GM23338 (cell line): ENCODE results near the gene TTLL9. TPM values are rescaled to one million over a fixed set of nuclear protein-coding genes. Genes with fewer than 3 reads are reported as not detected.
A peak's percentile ranks its signal among the peaks of the same experiment; 100 is the strongest.

Experiments used
- ATAC-seq: fragments of 200-7000 bp; cut with Tn5 transposase; 3 replicates; pipeline ENCODE4 v1.9.1; 2020
- DNase-seq: peaks from one replicate; pipeline ENCODE4 v3.0.0-alpha.2; 2015; ENCODE audit warnings: low spot score
- H2AFZ ChIP-seq: fragments of 200-600 bp; sonication (generic); 2 replicates; pipeline ENCODE4 v1.8.0; 2016; ENCODE audit warnings: antibody characterized with exemption, mild to moderate bottlenecking, moderate library complexity
- H3F3A ChIP-seq: fragments of 200-600 bp; sonication (generic); replicated peaks from 2 replicates; pipeline ENCODE4 v1.8.0; 2017; ENCODE audit warnings: antibody characterized with exemption, mixed run types, low read depth
- H3K27ac ChIP-seq: fragments of 200-600 bp; sonication (generic); 2 replicates; pipeline ENCODE4 v1.6.1; 2016; ENCODE audit warnings: low read depth
- H3K27me3 ChIP-seq: fragments of 200-600 bp; sonication (generic); 2 replicates; pipeline ENCODE4 v1.8.0; 2016; ENCODE audit warnings: mild to moderate bottlenecking, mixed run types, moderate library complexity; ENCODE audit not compliant: insufficient read depth
- H3K36me3 ChIP-seq: fragments of 200-600 bp; sonication (generic); 2 replicates; pipeline ENCODE4 v1.8.0; 2016; ENCODE audit warnings: mild to moderate bottlenecking; ENCODE audit not compliant: insufficient read depth
- H3K4me1 ChIP-seq: fragments of 200-600 bp; sonication (generic); 2 replicates; pipeline ENCODE4 v1.8.0; 2016; ENCODE audit warnings: mild to moderate bottlenecking, moderate library complexity; ENCODE audit not compliant: insufficient read depth
- H3K4me2 ChIP-seq: fragments of 200-600 bp; sonication (generic); 2 replicates; pipeline ENCODE4 v1.7.1; 2017; ENCODE audit warnings: mixed run types
- H3K4me3 ChIP-seq: fragments of 200-600 bp; sonication (generic); 2 replicates; pipeline ENCODE4 v1.6.1; 2016; ENCODE audit warnings: mixed run types
- H3K79me2 ChIP-seq: fragments of 200-600 bp; sonication (generic); replicated peaks from 2 replicates; pipeline ENCODE4 v1.8.0; 2017; ENCODE audit warnings: mild to moderate bottlenecking; ENCODE audit not compliant: insufficient read depth
- H3K9me2 ChIP-seq: fragments of 200-600 bp; sonication (generic); 2 replicates; pipeline ENCODE4 v1.8.0; 2017; ENCODE audit not compliant: insufficient read depth
- H4K20me1 ChIP-seq: fragments of 200-600 bp; sonication (generic); replicated peaks from 2 replicates; pipeline ENCODE4 v1.8.0; 2017; ENCODE audit warnings: mild to moderate bottlenecking; ENCODE audit not compliant: insufficient read depth
- H3K27ac Mint-ChIP-seq: 2 replicates; pipeline ENCODE4 v1.8.0; 2020; ENCODE audit warnings: inconsistent platforms, mild to moderate bottlenecking, moderate library complexity, mixed read lengths
- H3K27me3 Mint-ChIP-seq: 3 replicates; pipeline ENCODE4 v1.8.0; 2022; ENCODE audit warnings: low read depth, mild to moderate bottlenecking, moderate library complexity, mixed read lengths, inconsistent platforms; ENCODE audit not compliant: insufficient read depth, poor library complexity
- H3K36me3 Mint-ChIP-seq: 3 replicates; pipeline ENCODE4 v1.8.0; 2021; ENCODE audit warnings: low read depth, mild to moderate bottlenecking, inconsistent platforms, moderate library complexity, mixed read lengths
- H3K4me1 Mint-ChIP-seq: 3 replicates; pipeline ENCODE4 v1.8.0; 2020; ENCODE audit warnings: mild to moderate bottlenecking, inconsistent platforms, mixed read lengths
- H3K4me3 Mint-ChIP-seq: 3 replicates; pipeline ENCODE4 v1.8.0; 2021; ENCODE audit warnings: moderate library complexity, mild to moderate bottlenecking, inconsistent platforms, mixed read lengths
- H3K9me3 Mint-ChIP-seq: 3 replicates; pipeline ENCODE4 v1.8.0; 2020; ENCODE audit warnings: moderate library complexity, mild to moderate bottlenecking, inconsistent platforms, mixed read lengths
- EZH2 ChIP-seq: fragments of 200-600 bp; sonication (generic); IDR thresholded peaks from one replicate; pipeline ENCODE4 v1.8.0; 2017; ENCODE audit warnings: antibody characterized with exemption, mild to moderate bottlenecking, low read depth; ENCODE audit not compliant: unreplicated experiment
- EZH2phosphoT487 ChIP-seq: fragments of 200-600 bp; sonication (generic); IDR thresholded peaks from one replicate; pipeline ENCODE4 v1.8.1; 2018; ENCODE audit warnings: antibody characterized with exemption; ENCODE audit not compliant: unreplicated experiment
- JUNB ChIP-seq: IDR thresholded peaks from one replicate; pipeline ENCODE4 v1.6.1; 2016; ENCODE audit warnings: antibody characterized with exemption; ENCODE audit not compliant: unreplicated experiment
- NANOG ChIP-seq: IDR thresholded peaks from 2 replicates; pipeline ENCODE4 v1.6.1; 2016; ENCODE audit warnings: antibody characterized with exemption, borderline replicate concordance
- POLR2AphosphoS5 ChIP-seq: IDR thresholded peaks from 2 replicates; pipeline ENCODE4 v1.6.1; 2016; ENCODE audit warnings: antibody characterized with exemption, low read depth
- ZNF331 ChIP-seq: fragments of 250-450 bp; sonication (Bioruptor Pico); IDR thresholded peaks from 2 replicates; pipeline ENCODE4 v1.5.0; 2020; ENCODE audit warnings: low read depth, mild to moderate bottlenecking, moderate library complexity
- polyA plus RNA-seq: library from polyadenylated mRNA; unstranded; fragments of >200 nt; fragmentation: Nextera tagmentation; extraction: Ambion mirVana; gene quantifications from 2 replicates; pipeline ENCODE4 v1.2.1, GENCODE V29; 2016
- total RNA-seq: library from RNA; depleted of rRNA; stranded (reverse); fragments of >200 nt; shearing (Covaris generic); gene quantifications from 2 replicates; pipeline ENCODE4 v1.2.3, GENCODE V29; 2014
- TF ChIP-seq, protein P1 (sequence below), 2 experiments: fragments of 200-600 bp in 1 of 2; sonication (generic) in 1 of 2; conservative IDR thresholded peaks; 2 replicates each; pipeline versions ENCODE4 v1.5.1 to v1.6.1; 2016 to 2017; ENCODE audit warnings: antibody characterized with exemption in 2 of 2, low read depth in 2 of 2, mild to moderate bottlenecking in 2 of 2, moderate library complexity in 1 of 2
- TF ChIP-seq, protein P2 (sequence below): fragments of 250-450 bp; sonication (Bioruptor Pico); IDR thresholded peaks from 2 replicates; pipeline ENCODE4 v1.5.0; 2020; ENCODE audit warnings: mild to moderate bottlenecking, moderate library complexity

Gene TTLL9
- total and polyA plus RNA-seq, 2 experiments from 2014 or later: not detected

DNA sequence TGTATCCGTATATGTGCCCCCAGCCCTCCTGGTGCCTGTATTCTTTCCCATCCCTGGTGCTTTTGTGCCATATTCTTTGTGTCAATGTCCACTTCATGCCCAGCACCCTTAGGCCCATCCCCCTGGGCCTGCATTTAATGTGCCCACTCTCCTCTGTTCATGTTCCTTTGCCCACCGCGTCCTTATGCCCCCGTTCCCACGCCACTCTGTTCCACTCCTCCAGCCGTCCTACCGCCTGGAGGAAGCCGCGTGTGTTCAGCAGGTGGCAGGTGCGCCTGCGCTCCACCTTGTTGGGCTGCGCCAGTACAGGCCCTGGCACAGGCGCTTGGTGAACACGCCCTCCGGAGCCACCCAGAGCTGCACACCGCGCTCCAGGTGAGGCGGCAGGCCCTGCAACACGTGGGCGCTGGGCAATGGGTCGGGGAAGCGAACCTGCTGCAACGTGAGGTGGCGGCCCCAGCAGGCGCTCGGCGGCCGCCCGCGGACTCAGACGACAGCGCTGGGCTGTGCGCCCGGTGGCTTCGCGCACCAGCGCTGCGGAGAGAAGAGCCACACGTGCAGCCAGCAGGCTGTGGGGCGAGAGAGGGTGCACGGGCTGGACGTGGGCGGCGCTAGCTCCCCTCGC is 21.0 kb upstream of the TTLL9 start:
- peaks cover 32% of the 10 kb centered on the region for H3K27me3 Mint-ChIP-seq
- Histone ChIP-seq H3K27ac (no peak overlapping the region), H4K20me1 (no peaks in the 10 kb centered on the region), H3K9me2 (no peaks in the 10 kb centered on the region), H2AFZ (peak overlapping the region; percentile 99), H3K27me3 (peaks cover 55% of the 10 kb centered on the region), H3K36me3 (no peaks in the 10 kb centered on the region), H3K4me2 (peak overlapping the region; percentile 82), H3K79me2 (no peaks in the 10 kb centered on the region), H3F3A (peaks cover 2% of the 10 kb centered on the region; the same call in 1 of the 2 replicates), H3K4me1 (peaks cover 10% of the 10 kb centered on the region), H3K4me3 (peak overlapping the region; percentile 50)
- H3K27ac Mint-ChIP-seq: no peak overlapping the region
- peaks cover 32% of the 10 kb centered on the region for H3K9me3 Mint-ChIP-seq
- peak; percentile 47 for ATAC-seq
- H3K4me1 Mint-ChIP-seq: peaks cover 8% of the 10 kb centered on the region; the same call in 2 of the 3 replicates
- no peaks in the 10 kb centered on the region for H3K36me3 Mint-ChIP-seq
- H3K4me3 Mint-ChIP-seq: no peak overlapping the region; the same call in 2 of the 3 replicates
- TF ChIP-seq, protein P1, sequence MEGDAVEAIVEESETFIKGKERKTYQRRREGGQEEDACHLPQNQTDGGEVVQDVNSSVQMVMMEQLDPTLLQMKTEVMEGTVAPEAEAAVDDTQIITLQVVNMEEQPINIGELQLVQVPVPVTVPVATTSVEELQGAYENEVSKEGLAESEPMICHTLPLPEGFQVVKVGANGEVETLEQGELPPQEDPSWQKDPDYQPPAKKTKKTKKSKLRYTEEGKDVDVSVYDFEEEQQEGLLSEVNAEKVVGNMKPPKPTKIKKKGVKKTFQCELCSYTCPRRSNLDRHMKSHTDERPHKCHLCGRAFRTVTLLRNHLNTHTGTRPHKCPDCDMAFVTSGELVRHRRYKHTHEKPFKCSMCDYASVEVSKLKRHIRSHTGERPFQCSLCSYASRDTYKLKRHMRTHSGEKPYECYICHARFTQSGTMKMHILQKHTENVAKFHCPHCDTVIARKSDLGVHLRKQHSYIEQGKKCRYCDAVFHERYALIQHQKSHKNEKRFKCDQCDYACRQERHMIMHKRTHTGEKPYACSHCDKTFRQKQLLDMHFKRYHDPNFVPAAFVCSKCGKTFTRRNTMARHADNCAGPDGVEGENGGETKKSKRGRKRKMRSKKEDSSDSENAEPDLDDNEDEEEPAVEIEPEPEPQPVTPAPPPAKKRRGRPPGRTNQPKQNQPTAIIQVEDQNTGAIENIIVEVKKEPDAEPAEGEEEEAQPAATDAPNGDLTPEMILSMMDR (conservative IDR thresholded peaks at IDR 0.05; ENCODE audit: low read depth in 2 of 2): no peak
- DNase-seq: peak; percentile 70

DNA sequence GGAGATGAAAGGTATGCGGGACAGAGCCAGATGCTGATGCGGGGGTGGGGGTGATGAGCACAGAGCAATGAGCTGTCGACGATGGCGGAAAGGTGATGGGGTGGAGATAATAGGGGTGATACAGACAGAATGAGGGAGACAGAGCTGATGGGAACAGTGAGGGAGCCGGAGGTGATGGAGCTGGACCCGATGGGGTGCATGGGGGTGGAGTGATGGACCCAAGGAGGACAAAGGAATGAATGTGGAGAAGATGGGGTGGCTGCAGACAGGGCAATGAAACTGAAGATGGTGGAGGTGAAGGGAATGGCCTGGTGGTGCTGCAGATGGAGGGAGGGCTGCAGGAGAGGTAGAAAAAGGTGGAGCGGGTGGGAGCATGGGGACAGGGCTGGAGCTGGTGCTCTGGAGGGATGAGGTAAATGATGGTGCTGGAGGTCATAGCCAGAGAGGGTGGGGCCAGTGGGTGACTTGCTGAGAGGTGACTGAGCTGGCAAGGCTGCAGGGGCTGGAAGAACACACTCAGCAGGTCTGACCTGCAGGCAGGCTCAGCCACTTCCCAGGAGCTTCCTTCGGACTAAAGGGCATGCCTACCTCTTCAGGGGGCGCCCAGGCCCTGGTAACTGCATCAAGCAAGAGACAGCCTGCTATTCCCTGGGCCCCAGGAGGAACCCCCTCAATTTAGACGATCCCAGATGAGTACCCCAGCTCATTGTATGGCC is 19.0 kb upstream of the TTLL9 start:
- no peaks in the 10 kb centered on the region for H3K36me3 ChIP-seq
- peaks cover 32% of the 10 kb centered on the region for H3K27me3 Mint-ChIP-seq
- no peak overlapping the region for H3K4me3 ChIP-seq
- H3F3A ChIP-seq: no peaks in the 10 kb centered on the region; the same call in 1 of the 2 replicates
- no peak overlapping the region for H2AFZ ChIP-seq
- peaks cover 55% of the 10 kb centered on the region for H3K27me3 ChIP-seq
- no peaks in the 10 kb centered on the region for H3K79me2 ChIP-seq
- H3K4me1 Mint-ChIP-seq: peaks cover 6% of the 10 kb centered on the region; the same call in 2 of the 3 replicates
- no peaks in the 10 kb centered on the region for H3K9me2 ChIP-seq
- peaks cover 32% of the 10 kb centered on the region for H3K9me3 Mint-ChIP-seq
- no peak; the same call in 2 of the 3 replicates for ATAC-seq
- no peak overlapping the region for H3K4me3 Mint-ChIP-seq
- no peak for DNase-seq
- no peak overlapping the region for H3K4me2 ChIP-seq
- no peaks in the 10 kb centered on the region for H3K36me3 Mint-ChIP-seq
- H3K27ac Mint-ChIP-seq: no peak overlapping the region
- H3K4me1 ChIP-seq: peaks cover 20% of the 10 kb centered on the region
- H4K20me1 ChIP-seq: no peaks in the 10 kb centered on the region
- no peak overlapping the region for H3K27ac ChIP-seq
- TF ChIP-seq NANOG (no peak), EZH2phosphoT487 (no peak), JUNB (no peak), POLR2AphosphoS5 (no peak), ZNF331 (CRISPR knock-in tag) (no peak), EZH2 (no peak)
- TF ChIP-seq, protein P2, sequence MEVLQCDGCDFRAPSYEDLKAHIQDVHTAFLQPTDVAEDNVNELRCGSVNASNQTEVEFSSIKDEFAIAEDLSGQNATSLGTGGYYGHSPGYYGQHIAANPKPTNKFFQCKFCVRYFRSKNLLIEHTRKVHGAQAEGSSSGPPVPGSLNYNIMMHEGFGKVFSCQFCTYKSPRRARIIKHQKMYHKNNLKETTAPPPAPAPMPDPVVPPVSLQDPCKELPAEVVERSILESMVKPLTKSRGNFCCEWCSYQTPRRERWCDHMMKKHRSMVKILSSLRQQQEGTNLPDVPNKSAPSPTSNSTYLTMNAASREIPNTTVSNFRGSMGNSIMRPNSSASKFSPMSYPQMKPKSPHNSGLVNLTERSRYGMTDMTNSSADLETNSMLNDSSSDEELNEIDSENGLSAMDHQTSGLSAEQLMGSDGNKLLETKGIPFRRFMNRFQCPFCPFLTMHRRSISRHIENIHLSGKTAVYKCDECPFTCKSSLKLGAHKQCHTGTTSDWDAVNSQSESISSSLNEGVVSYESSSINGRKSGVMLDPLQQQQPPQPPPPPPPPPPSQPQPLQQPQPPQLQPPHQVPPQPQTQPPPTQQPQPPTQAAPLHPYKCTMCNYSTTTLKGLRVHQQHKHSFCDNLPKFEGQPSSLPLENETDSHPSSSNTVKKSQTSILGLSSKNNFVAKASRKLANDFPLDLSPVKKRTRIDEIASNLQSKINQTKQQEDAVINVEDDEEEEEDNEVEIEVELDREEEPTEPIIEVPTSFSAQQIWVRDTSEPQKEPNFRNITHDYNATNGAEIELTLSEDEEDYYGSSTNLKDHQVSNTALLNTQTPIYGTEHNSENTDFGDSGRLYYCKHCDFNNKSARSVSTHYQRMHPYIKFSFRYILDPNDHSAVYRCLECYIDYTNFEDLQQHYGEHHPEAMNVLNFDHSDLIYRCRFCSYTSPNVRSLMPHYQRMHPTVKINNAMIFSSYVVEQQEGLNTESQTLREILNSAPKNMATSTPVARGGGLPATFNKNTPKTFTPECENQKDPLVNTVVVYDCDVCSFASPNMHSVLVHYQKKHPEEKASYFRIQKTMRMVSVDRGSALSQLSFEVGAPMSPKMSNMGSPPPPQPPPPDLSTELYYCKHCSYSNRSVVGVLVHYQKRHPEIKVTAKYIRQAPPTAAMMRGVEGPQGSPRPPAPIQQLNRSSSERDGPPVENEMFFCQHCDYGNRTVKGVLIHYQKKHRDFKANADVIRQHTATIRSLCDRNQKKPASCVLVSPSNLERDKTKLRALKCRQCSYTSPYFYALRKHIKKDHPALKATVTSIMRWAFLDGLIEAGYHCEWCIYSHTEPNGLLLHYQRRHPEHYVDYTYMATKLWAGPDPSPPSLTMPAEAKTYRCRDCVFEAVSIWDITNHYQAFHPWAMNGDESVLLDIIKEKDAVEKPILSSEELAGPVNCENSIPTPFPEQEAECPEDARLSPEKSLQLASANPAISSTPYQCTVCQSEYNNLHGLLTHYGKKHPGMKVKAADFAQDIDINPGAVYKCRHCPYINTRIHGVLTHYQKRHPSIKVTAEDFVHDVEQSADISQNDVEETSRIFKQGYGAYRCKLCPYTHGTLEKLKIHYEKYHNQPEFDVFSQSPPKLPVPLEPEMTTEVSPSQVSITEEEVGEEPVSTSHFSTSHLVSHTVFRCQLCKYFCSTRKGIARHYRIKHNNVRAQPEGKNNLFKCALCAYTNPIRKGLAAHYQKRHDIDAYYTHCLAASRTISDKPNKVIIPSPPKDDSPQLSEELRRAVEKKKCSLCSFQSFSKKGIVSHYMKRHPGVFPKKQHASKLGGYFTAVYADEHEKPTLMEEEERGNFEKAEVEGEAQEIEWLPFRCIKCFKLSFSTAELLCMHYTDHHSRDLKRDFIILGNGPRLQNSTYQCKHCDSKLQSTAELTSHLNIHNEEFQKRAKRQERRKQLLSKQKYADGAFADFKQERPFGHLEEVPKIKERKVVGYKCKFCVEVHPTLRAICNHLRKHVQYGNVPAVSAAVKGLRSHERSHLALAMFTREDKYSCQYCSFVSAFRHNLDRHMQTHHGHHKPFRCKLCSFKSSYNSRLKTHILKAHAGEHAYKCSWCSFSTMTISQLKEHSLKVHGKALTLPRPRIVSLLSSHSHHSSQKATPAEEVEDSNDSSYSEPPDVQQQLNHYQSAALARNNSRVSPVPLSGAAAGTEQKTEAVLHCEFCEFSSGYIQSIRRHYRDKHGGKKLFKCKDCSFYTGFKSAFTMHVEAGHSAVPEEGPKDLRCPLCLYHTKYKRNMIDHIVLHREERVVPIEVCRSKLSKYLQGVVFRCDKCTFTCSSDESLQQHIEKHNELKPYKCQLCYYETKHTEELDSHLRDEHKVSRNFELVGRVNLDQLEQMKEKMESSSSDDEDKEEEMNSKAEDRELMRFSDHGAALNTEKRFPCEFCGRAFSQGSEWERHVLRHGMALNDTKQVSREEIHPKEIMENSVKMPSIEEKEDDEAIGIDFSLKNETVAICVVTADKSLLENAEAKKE: no peak
- TF ChIP-seq, protein P1 (conservative IDR thresholded peaks at IDR 0.05; ENCODE audit: low read depth in 2 of 2): no peak
